ENCODE data around the gene NR6A1.

- TF ChIP-seq POLR2A (IDR thresholded peaks at IDR 0.05; ENCODE audit: low read length) (no peak), GATA1 (IDR thresholded peaks at IDR 0.05; ENCODE audit: low read depth, low read length) (no peak)
Observed at GRCh38 chr9:124632077-124632621, 139.0 kb downstream of the NR6A1 start.
